Stimulated activated CD4-positive, alpha-beta T cell treated with anti-CD3 and anti-CD28 coated beads, Interleukin-12 subunit alpha, Interleukin-12 subunit beta, amount 100 ng/mL, for 4 hours (primary cell): ENCODE data around the gene ZBTB8OS.
"Not testable (repeated sequence)": the region's sequence is repeated elsewhere in the genome, so short reads cannot be mapped to it uniquely, and the experiment has no call there.

Experiments
- DNase-seq: peaks from one replicate; pipeline ENCODE4 v3.0.0-alpha.2; 2020

Gene ZBTB8OS

GRCh38 chr1:32647308-32648134 lies 2.8 kb downstream of the ZBTB8OS start:
- no peak for DNase-seq

DNA sequence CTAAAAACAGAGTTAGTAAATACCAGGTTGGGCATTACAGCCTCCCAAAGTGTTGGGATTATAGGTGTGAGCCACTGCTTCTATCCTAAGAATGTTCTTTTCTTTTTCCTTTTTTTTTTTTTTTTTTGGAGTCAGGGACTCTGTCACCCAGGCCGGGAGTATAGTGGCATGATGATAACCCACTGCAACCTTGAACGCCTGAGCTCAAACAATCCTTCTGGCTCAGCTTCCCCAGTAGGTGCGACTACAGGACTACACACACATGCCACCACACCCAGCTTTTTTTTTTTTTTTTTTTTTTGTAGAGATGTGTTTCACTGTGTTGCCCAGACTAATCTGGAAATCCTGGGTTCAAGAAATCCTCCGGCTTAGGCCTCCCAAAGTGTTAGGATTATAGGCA lies 5.9 kb downstream of the ZBTB8OS start:
- DNase-seq, result no peak

DNA sequence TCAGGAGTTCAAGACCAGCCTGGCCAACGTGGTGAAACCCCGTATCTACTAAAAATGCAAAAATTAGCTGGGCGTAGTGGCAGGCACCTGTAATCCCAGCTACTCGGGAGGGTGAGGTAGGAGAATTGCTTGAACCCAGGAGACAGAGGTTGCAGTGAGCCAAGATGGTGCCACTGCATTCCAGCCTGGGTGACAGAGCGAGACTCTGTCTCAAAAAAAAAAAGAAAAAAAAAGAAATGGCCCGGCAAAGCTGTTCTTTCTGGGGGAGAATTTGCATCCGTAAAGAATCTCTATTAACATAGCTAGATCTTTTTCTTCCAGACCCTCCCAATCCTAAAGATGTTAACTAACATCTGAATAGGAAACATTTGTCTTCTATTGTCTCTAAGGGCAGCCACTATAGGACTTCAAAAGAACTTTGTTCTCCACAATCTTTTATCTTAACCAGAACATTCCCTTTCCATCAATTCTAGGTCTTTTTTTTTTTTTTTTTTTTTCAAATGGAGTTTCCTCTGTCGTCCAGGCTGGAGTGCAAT lies 8.0 kb downstream of the ZBTB8OS start:
- not testable (repeated sequence) for DNase-seq

GRCh38 chr1:32639489-32640075 lies 10.8 kb downstream of the ZBTB8OS start:
- DNase-seq, result no peak

GRCh38 chr1:32636914-32637645 lies 13.3 kb downstream of the ZBTB8OS start:
- DNase-seq, result no peak

- no peak for DNase-seq
Measured at GRCh38 chr1:32635508-32636277, 14.7 kb downstream of the ZBTB8OS start.

- DNase-seq, result no peak
Measured at GRCh38 chr1:32632829-32633228, 17.5 kb downstream of the ZBTB8OS start.

DNA sequence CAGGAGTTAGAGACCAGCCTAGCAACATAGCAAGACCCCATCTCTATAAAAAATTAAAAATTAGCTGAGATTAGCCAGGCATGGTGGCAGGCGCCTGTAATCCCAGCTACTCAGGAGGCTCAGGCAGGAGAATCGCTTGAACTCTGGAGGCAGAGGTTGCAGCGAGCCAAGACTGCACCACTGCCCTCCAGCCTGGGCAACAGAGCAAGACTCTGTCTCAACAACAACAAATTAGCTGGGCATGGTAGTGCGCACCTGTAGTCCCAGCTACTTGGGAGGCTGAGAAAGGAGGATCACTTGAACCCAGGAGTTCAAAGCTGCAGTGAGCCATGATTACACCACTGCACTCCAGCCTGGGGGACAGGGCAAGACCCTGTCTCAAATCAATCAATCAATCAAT lies 20.2 kb downstream of the ZBTB8OS start:
- DNase-seq, result not testable (repeated sequence)

DNA sequence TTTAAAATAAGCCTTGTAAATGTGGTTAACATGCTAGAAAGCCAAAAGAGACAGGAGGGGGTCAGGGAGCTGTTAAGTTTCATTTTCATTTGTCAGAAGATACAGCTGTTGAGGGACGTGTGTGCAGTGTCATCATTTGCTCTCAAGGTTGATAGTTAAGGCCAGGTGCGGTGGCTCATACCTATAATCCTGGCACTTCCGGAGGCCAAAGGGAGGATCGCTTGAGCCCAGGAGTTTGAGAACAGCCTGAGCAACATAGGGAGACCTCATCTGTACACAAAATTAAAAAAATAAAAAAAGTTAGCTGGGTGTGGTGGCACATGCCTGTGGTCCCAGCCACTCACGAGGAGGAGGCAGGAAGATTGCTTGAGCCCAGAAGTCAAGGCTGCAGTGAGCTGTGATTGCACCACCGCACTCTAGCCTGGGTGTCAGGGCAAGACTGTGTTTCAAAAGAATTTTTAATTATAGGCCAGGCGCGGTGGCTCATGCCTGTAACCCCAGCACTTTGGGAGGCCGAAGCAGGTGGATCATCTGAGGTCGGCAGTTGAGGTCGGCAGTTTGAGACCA lies 22.7 kb downstream of the ZBTB8OS start:
- no peak for DNase-seq

GRCh38 chr1:32626176-32626575 lies 24.2 kb downstream of the ZBTB8OS start:
- DNase-seq, result no peak

- peak; percentile 23 for DNase-seq
Measured at GRCh38 chr1:32623775-32624174, 26.6 kb downstream of the ZBTB8OS start.

- DNase-seq, result no peak
Measured at GRCh38 chr1:32622806-32623681, 27.3 kb downstream of the ZBTB8OS start.

DNA sequence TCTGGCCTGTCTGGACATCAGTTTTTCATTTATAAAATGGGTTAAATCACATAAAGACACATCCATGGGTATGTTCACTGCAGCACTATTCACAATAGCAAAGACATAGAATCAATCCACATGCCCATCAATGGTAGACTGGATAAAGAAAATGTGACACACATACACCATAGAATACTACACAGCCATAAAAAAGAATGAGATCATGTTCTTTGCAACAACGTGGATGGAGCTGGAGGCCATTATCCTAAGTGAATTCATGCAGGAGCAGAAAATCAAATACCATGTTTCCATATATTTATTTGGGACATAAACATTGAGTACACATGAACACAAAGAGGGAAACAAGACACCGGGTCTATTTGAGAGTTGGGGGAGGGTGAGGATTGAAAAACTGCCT lies 28.1 kb downstream of the ZBTB8OS start:
- DNase-seq, result no peak

- DNase-seq, result no peak
Measured at GRCh38 chr1:32619701-32620485, 30.5 kb downstream of the ZBTB8OS start.

- DNase-seq, result no peak
Measured at GRCh38 chr1:32618673-32619221, 31.6 kb downstream of the ZBTB8OS start.

GRCh38 chr1:32613472-32613871 lies 36.9 kb downstream of the ZBTB8OS start:
- DNase-seq, result no peak

DNA sequence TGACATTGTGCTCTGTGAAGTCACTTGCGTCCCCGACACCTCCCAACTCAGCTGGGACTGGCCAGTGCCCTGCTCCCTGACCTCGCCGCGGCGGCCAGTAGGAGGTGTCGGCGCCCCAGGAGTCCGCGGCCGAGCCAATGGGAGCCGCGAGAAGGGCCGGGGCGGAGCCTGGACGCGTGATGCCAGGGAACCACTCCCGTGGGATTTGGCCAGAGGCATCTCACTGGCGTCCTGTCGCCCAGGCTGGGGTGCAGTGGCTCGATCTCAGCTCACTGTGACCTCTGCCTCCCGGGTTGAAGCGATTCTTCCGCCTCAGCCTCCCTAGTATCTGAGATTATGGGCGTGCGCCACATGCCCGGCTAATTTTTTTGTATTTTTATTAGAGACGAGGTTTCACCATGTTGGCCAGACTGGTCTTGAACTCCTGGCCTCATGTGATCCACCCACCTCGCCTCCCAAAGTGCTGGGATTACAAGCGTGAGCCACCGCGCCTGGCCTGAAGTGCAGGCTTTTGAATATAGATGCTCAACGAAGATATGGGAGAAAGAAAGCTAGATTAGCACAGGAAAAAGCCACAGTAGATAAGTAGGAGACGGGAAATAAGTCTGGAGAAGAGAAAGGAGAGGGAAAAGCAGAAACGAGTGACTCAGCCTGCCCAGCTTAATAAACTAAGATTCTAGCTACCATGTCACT lies 38.0 kb downstream of the ZBTB8OS start:
- peak; percentile 41 for DNase-seq

DNA sequence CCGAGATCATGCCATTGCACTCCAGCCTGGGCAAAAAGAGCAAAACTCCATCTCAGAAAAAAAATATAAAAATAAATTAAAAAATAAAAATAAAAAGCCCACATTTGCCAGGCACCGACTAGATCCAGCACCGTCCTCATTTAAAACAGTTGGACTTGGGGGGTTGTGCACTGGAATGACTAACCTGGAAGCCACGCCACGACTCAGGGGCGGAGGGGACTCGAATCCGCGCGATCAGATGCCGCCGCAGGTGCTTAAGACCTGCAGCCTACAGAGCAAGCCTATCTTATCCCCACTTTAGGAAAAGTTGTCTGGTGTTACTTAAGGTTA lies 38.5 kb downstream of the ZBTB8OS start:
- DNase-seq, result no peak

GRCh38 chr1:32609180-32609579 lies 41.2 kb downstream of the ZBTB8OS start:
- DNase-seq, result no peak
